PFSK-1 (cell line): Measurements from ENCODE around the gene CALML4.

Experiments
- POLR2AphosphoS5 ChIP-seq: IDR thresholded peaks from 2 replicates; pipeline ENCODE4 v1.6.1; 2012; ENCODE audit warnings: low read depth, mild to moderate bottlenecking, control low read depth, low read length, moderate library complexity
- SIN3A ChIP-seq: IDR thresholded peaks from 2 replicates; pipeline ENCODE4 v1.6.1; 2012; ENCODE audit warnings: mild to moderate bottlenecking, low read length, moderate library complexity, borderline replicate concordance; ENCODE audit not compliant: insufficient read depth

DNA sequence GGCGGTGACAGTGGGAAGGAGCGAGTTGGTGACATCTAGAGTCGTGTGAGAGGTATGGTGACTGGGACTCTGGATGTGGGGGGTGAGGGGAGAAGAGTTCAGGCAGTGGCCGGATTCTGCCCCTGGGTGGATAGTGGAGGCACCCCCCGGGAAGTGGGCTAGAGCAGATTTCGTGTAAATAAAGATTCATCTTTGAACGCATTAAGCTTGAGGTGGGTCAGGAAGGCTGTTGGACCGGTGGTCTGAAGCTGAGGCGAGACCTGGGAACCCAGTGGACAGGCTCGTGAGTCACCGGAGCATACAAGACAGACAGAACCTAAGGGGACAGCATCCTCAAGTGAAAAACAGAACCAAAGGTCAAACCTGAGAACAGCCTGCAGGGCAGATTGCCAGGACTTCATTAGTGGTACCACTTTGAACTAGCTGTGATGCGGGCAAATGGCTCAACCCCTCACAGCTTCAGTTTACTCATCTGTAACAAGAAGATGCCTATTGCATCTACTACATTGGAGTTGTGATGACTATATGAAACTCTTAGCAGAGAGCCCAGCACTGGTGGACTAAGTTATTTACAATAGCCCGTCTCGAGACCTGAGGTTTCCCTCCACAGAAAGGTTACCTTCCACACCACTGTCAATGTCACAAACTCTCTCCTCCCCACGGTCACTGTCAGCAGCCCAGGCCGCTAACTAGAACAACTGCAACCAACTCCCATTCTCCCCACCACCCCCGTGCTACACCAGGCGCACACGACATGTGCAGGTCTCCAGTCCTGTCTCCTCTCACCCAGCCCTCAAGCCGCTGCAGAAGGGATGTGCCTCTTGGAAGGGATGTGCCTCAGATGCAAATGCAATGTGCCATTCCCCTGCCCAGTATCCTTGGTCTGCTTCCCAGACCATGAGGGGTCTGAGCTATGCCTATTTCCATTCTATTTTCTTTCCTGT, 25.3 kb upstream of the CALML4 start:
- no peak for TF ChIP-seq POLR2AphosphoS5
- no peak for TF ChIP-seq SIN3A
